Testis (tissue), 2 donors: ENCODE measurements around the gene GNAS.

Experiments used
- CTCF ChIP-seq, 3 experiments: fragments of 450-650 bp in 2 of 3; fragments of 200-600 bp in 1 of 3; sonication (generic) in 1 of 3; IDR thresholded peaks; one replicate each; pipeline ENCODE4 v1.5.1; 2016 to 2019; ENCODE audit warnings: antibody characterized with exemption in 3 of 3, mild to moderate bottlenecking in 2 of 3, moderate library complexity in 1 of 3
- POLR2A ChIP-seq: fragments of 450-650 bp; IDR thresholded peaks from one replicate; pipeline ENCODE4 v1.6.1; 2017; ENCODE audit warnings: antibody characterized with exemption, mild to moderate bottlenecking, moderate library complexity

GRCh38 chr20:58822149-58822548, 30.4 kb upstream of the GNAS start:
- TF ChIP-seq POLR2A (no peak), CTCF (IDR thresholded peaks at IDR 0.05) (no peak)
